H1 (cell line): Measurements from ENCODE around the gene HSPA12A. TPM values are rescaled to one million over a fixed set of nuclear protein-coding genes. Genes with fewer than 3 reads are reported as not detected.

ENCODE experiments used
- ATF2 ChIP-seq: IDR thresholded peaks from 2 replicates; pipeline ENCODE4 v1.6.1; 2012; ENCODE audit warnings: low read length, inconsistent platforms
- BCL11A ChIP-seq, 2 experiments: IDR thresholded peaks; one replicate each; pipeline ENCODE4 v1.6.1; 2011; ENCODE audit warnings: low read depth in 2 of 2, low read length in 2 of 2, mild to moderate bottlenecking in 2 of 2
- BRCA1 ChIP-seq: IDR thresholded peaks from 2 replicates; pipeline ENCODE4 v1.6.1; 2012; ENCODE audit warnings: low read depth, low read length, improper control_type of control experiment
- CBX5 ChIP-seq: fragments of 300-800, 300-1000 bp; sonication (generic); IDR thresholded peaks from 2 replicates; pipeline ENCODE4 v1.7.1; 2016; ENCODE audit warnings: antibody characterized with exemption, low read length, low read depth
- CTBP2 ChIP-seq: IDR thresholded peaks from 2 replicates; pipeline ENCODE4 v1.7.0; 2011; ENCODE audit warnings: borderline replicate concordance, mild to moderate bottlenecking, moderate library complexity, mixed read lengths, low read length; ENCODE audit not compliant: insufficient read depth, insufficient read length
- E2F6 ChIP-seq: IDR thresholded peaks from 2 replicates; pipeline ENCODE4 v1.6.1; 2012; ENCODE audit warnings: inconsistent platforms
- FOSL1 ChIP-seq: IDR thresholded peaks from 2 replicates; pipeline ENCODE4 v1.6.1; 2011; ENCODE audit warnings: mild to moderate bottlenecking, low read depth, low read length, moderate library complexity; ENCODE audit not compliant: insufficient read depth
- GABPA ChIP-seq: IDR thresholded peaks from 2 replicates; pipeline ENCODE4 v1.6.1; 2011; ENCODE audit warnings: mild to moderate bottlenecking, low read length, moderate library complexity, borderline replicate concordance; ENCODE audit not compliant: insufficient read depth
- KDM1A ChIP-seq: fragments of 200-600, 300-600 bp; sonication (generic); IDR thresholded peaks from 2 replicates; pipeline ENCODE4 v1.7.1; 2016; ENCODE audit warnings: mild to moderate bottlenecking, low read length, borderline replicate concordance
- NANOG ChIP-seq: IDR thresholded peaks from 2 replicates; pipeline ENCODE4 v1.6.1; 2011; ENCODE audit warnings: low read length, low read depth, mild to moderate bottlenecking, inconsistent platforms; ENCODE audit not compliant: insufficient read depth, poor library complexity, severe bottlenecking
- NRF1 ChIP-seq: IDR thresholded peaks from 2 replicates; pipeline ENCODE4 v1.6.1; 2011; ENCODE audit warnings: mild to moderate bottlenecking, low read depth, low read length, improper control_type of control experiment
- PHF8 ChIP-seq: fragments of 200-600 bp; sonication (generic); conservative IDR thresholded peaks from 2 replicates; pipeline ENCODE4 v1.7.1; 2012; ENCODE audit warnings: low read depth, mild to moderate bottlenecking, inconsistent platforms, low read length, moderate library complexity
- RAD21 ChIP-seq, 2 experiments: IDR thresholded peaks in 1 of 2; conservative IDR thresholded peaks in 1 of 2; 2 replicates each; pipeline ENCODE4 v1.6.1; 2011; ENCODE audit warnings: low read depth in 2 of 2, low read length in 2 of 2, improper control_type of control experiment in 1 of 2, inconsistent platforms in 1 of 2, mild to moderate bottlenecking in 1 of 2, moderate library complexity in 1 of 2
- SIX5 ChIP-seq: IDR thresholded peaks from 2 replicates; pipeline ENCODE4 v1.6.1; 2011; ENCODE audit warnings: mild to moderate bottlenecking, low read depth, low read length
- SRF ChIP-seq: IDR thresholded peaks from 2 replicates; pipeline ENCODE4 v1.6.1; 2011; ENCODE audit warnings: mild to moderate bottlenecking, low read depth, low read length, moderate library complexity
- SUZ12 ChIP-seq: fragments of 200-600 bp; sonication (generic); IDR thresholded peaks from 2 replicates; pipeline ENCODE4 v1.6.1; 2012; ENCODE audit warnings: mild to moderate bottlenecking, inconsistent platforms, low read length, moderate library complexity, mixed read lengths
- TAF7 ChIP-seq: optimal IDR thresholded peaks from 2 replicates; pipeline ENCODE3; 2011; ENCODE audit warnings: low read depth, mild to moderate bottlenecking, inconsistent platforms, low read length, moderate library complexity, borderline replicate concordance
- USF2 ChIP-seq: IDR thresholded peaks from 2 replicates; pipeline ENCODE4 v1.6.1; 2011; ENCODE audit warnings: low read length, improper control_type of control experiment
- ZNF274 ChIP-seq: IDR thresholded peaks from 2 replicates; pipeline ENCODE4 v1.7.0; 2012; ENCODE audit warnings: low read length, borderline replicate concordance; ENCODE audit errors: extremely low read depth
- polyA plus RNA-seq, 7 experiments: library from polyadenylated mRNA; depleted of rRNA in 3 of 7; stranded (reverse) in 5 of 7; unstranded in 2 of 7; fragments of >200 nt in 5 of 7; fragments of 200-250 nt in 2 of 7; gene quantifications; 1 replicate in 5 of 7; 2 replicates in 1 of 7; 4 replicates in 1 of 7; pipeline versions ENCODE4 v1.2.1 to v1.2.3, GENCODE V29; 2011 to 2013; ENCODE audit warnings: missing spikeins in 2 of 7, mixed read lengths in 2 of 7
- total RNA-seq: library from RNA; stranded (reverse); fragmentation: NEBNext Ultra II Directional; extraction: Animal tissue kit (Norgen Biotek cat#: 25700); gene quantifications from 2 replicates; pipeline ENCODE4 v1.2.1, GENCODE V29; 2021

Gene HSPA12A
- total and polyA plus RNA-seq, 2 of the 8 experiments (the other 6 are each of a cell fraction or from before 2014, with no cell fraction given): 3.1 to 6.9 TPM

- TF ChIP-seq ATF2 (no peak), NRF1 (no peak), SRF (no peak), E2F6 (peak; percentile 64), USF2 (no peak), RAD21 (IDR thresholded peaks at IDR 0.05 in 1 of 2, conservative IDR thresholded peaks at IDR 0.05 in 1 of 2; ENCODE audit: low read depth in 2 of 2, low read length in 2 of 2) (peak; percentile 89 to 91), BCL11A (IDR thresholded peaks at IDR 0.05; ENCODE audit: low read depth in 2 of 2, low read length in 2 of 2) (no peak), TAF7 (no peak), SUZ12 (no peak), ZNF274 (no peak), SIX5 (no peak), KDM1A (no peak), FOSL1 (no peak), PHF8 (no peak), CBX5 (no peak), NANOG (no peak), BRCA1 (no peak), CTBP2 (no peak), GABPA (peak; percentile 63; the same call in 1 of the 2 replicates)
Observed at GRCh38 chr10:116787893-116788665, 45.7 kb upstream of the HSPA12A start (continued).
